GM04504 (cell line): Measurements from ENCODE around the gene C10orf53.

ENCODE experiments used
- DNase-seq: peaks from one replicate; pipeline ENCODE4 v3.0.0-alpha.2; 2012; ENCODE audit warnings: low read depth

Gene C10orf53

GRCh38 chr10:49737474-49738201 is 58.2 kb downstream of the C10orf53 start:
- no peak for DNase-seq

GRCh38 chr10:49738616-49739360 is 59.3 kb downstream of the C10orf53 start:
- no peak for DNase-seq

- DNase-seq, result no peak
Observed at GRCh38 chr10:49739426-49739825, 60.0 kb downstream of the C10orf53 start.

- no peak for DNase-seq
Observed at GRCh38 chr10:49740346-49741107, 61.1 kb downstream of the C10orf53 start.

GRCh38 chr10:49741108-49741995 is 61.9 kb downstream of the C10orf53 start:
- DNase-seq, result no peak

- no peak for DNase-seq
Observed at GRCh38 chr10:49742683-49743463, 63.4 kb downstream of the C10orf53 start.

- DNase-seq, result no peak
Observed at GRCh38 chr10:49743464-49744075, 64.1 kb downstream of the C10orf53 start.

- no peak for DNase-seq
Observed at GRCh38 chr10:49744091-49744685, 64.7 kb downstream of the C10orf53 start.

GRCh38 chr10:49744924-49745605 is 65.6 kb downstream of the C10orf53 start:
- no peak for DNase-seq

- no peak for DNase-seq
Observed at GRCh38 chr10:49745756-49746155, 66.3 kb downstream of the C10orf53 start.

- DNase-seq, result no peak
Observed at GRCh38 chr10:49746626-49747302, 67.3 kb downstream of the C10orf53 start.
